Measurements from ENCODE around the gene PXDN. TPM values are rescaled to one million over a fixed set of nuclear protein-coding genes. Genes with fewer than 3 reads are reported as not detected.
"Not testable (repeated sequence)": the region's sequence is repeated elsewhere in the genome, so short reads cannot be mapped to it uniquely, and the experiment has no call there.

Gene PXDN
- total RNA-seq, 6 experiments from 2014 or later, result 283 to 403 (median 323) TPM

- Mint-ChIP-seq H3K27me3 (ENCODE audit: insufficient read depth) (peaks cover 8% of the 10 kb centered on the region), H3K36me3 (ENCODE audit: low read depth) (no peaks in the 10 kb centered on the region), H3K4me3 (no peak overlapping the region), H3K27ac (no peak overlapping the region), H3K4me1 (ENCODE audit: low read depth) (peaks cover 29% of the 10 kb centered on the region), H3K9me3 (no peaks in the 10 kb centered on the region)
- TF ChIP-seq CTCF (IDR thresholded peaks at IDR 0.05), result no peak
- DNase-seq, result no peak
These were observed 121.7 kb downstream of the PXDN start for GRCh38 chr2:1622521-1623200.

- not testable (repeated sequence) for H3K27ac Mint-ChIP-seq; H3K4me3 Mint-ChIP-seq; H3K36me3 Mint-ChIP-seq (ENCODE audit: low read depth); H3K9me3 Mint-ChIP-seq; DNase-seq
- H3K4me1 Mint-ChIP-seq (ENCODE audit: low read depth), result peaks cover 22% of the 10 kb centered on the region
- H3K27me3 Mint-ChIP-seq (ENCODE audit: insufficient read depth), result peaks cover 15% of the 10 kb centered on the region
These were observed 122.3 kb downstream of the PXDN start for GRCh38 chr2:1621976-1622375.

GRCh38 chr2:1621501-1621900 lies 122.8 kb downstream of the PXDN start:
- Mint-ChIP-seq H3K9me3 (no peaks in the 10 kb centered on the region), H3K27me3 (ENCODE audit: insufficient read depth) (peaks cover 19% of the 10 kb centered on the region)

GRCh38 chr2:1621041-1621440 lies 123.3 kb downstream of the PXDN start:
- Mint-ChIP-seq H3K4me1 (ENCODE audit: low read depth) (peaks cover 12% of the 10 kb centered on the region), H3K36me3 (ENCODE audit: low read depth) (no peaks in the 10 kb centered on the region)
- TF ChIP-seq CTCF (IDR thresholded peaks at IDR 0.05), result no peak

More at GRCh38 chr2:1621501-1621900, 122.8 kb downstream of the PXDN start:
- DNase-seq, result no peak
- no peak for TF ChIP-seq CTCF (IDR thresholded peaks at IDR 0.05)
- H3K4me3 Mint-ChIP-seq, result no peak overlapping the region
- H3K4me1 Mint-ChIP-seq (ENCODE audit: low read depth), result peaks cover 17% of the 10 kb centered on the region
- no peak overlapping the region for H3K27ac Mint-ChIP-seq
- no peaks in the 10 kb centered on the region for H3K36me3 Mint-ChIP-seq (ENCODE audit: low read depth)

GRCh38 chr2:1620081-1620480 lies 124.2 kb downstream of the PXDN start:
- no peak overlapping the region for H3K27ac Mint-ChIP-seq
- H3K27me3 Mint-ChIP-seq (ENCODE audit: insufficient read depth), result peaks cover 23% of the 10 kb centered on the region
- no peak for DNase-seq
- peaks cover 3% of the 10 kb centered on the region for H3K4me1 Mint-ChIP-seq (ENCODE audit: low read depth)
- H3K4me3 Mint-ChIP-seq, result no peak overlapping the region
- no peaks in the 10 kb centered on the region for H3K9me3 Mint-ChIP-seq
- no peak for TF ChIP-seq CTCF (IDR thresholded peaks at IDR 0.05)
- no peaks in the 10 kb centered on the region for H3K36me3 Mint-ChIP-seq (ENCODE audit: low read depth)

More at GRCh38 chr2:1621041-1621440, 123.3 kb downstream of the PXDN start:
- no peak overlapping the region for H3K27ac Mint-ChIP-seq
- H3K9me3 Mint-ChIP-seq, result no peaks in the 10 kb centered on the region
- no peak for DNase-seq
- no peak overlapping the region for H3K4me3 Mint-ChIP-seq
- H3K27me3 Mint-ChIP-seq (ENCODE audit: insufficient read depth), result peaks cover 21% of the 10 kb centered on the region

- Mint-ChIP-seq H3K36me3 (ENCODE audit: low read depth) (no peaks in the 10 kb centered on the region), H3K9me3 (no peaks in the 10 kb centered on the region), H3K27me3 (ENCODE audit: insufficient read depth) (peaks cover 23% of the 10 kb centered on the region), H3K4me3 (no peak overlapping the region), H3K4me1 (ENCODE audit: low read depth) (no peaks in the 10 kb centered on the region), H3K27ac (no peak overlapping the region)
- no peak for TF ChIP-seq CTCF (IDR thresholded peaks at IDR 0.05)
- DNase-seq, result no peak
These were observed 124.8 kb downstream of the PXDN start for GRCh38 chr2:1619556-1619955.

All from HFFc6 (cell line).